ENCODE measurements around the gene LIPH. TPM values are rescaled to one million over a fixed set of nuclear protein-coding genes. Genes with fewer than 3 reads are reported as not detected.
"Not testable (repeated sequence)": the region's sequence is repeated elsewhere in the genome, so short reads cannot be mapped to it uniquely, and the experiment has no call there.

The LIPH gene
- polyA plus RNA-seq, 6 donors from 2014 or later: 0.20 TPM; not detected in 5

- peak; percentile 95 to 96 for ATAC-seq (ENCODE audit: low read depth in 2 of 2)
Observed at GRCh38 chr3:185498503-185499396, 53.6 kb downstream of the LIPH start, which contains the start of gene TMEM41A. Gene TMEM41A, minus strand, starts transcription at chr3:185499035. Its CDS starts 74 bp downstream, at chr3:185498961.

GRCh38 chr3:185490241-185490640 lies 62.1 kb downstream of the LIPH start:
- Mint-ChIP-seq H3K36me3 (peaks cover 24 to 40% of the 10 kb centered on the region in 2 donors), H3K27ac (no peak overlapping the region), H3K9me3 (no peaks in the 10 kb centered on the region), H3K4me3 (no peak overlapping the region), H3K4me1 (no peaks in the 10 kb centered on the region), H3K27me3 (no peaks in the 10 kb centered on the region)
- no peak for ATAC-seq (ENCODE audit: low read depth in 2 of 2)
- no peak for DNase-seq

More at GRCh38 chr3:185498503-185499396, 53.6 kb downstream of the LIPH start, which contains the start of gene TMEM41A:
- Mint-ChIP-seq H3K4me1 (peaks cover 0 to 26% (median 20%) of the 10 kb centered on the region in 3 donors), H3K27me3 (peaks cover 0 to 11% (median 0%) of the 10 kb centered on the region in 3 donors), H3K27ac (peak within 1 kb of the TSS; percentile 44 to 96 (median 90)), H3K4me3 (peak within 1 kb of the TSS; percentile 89 to 97 (median 94)), H3K9me3 (peaks cover 0 to 3% (median 0%) of the 10 kb centered on the region in 7 donors), H3K36me3 (peaks cover 6 to 17% of the 10 kb centered on the region in 2 donors)
- peak; percentile 84 for DNase-seq

- peaks cover 23 to 34% of the 10 kb centered on the region in 2 donors for H3K36me3 Mint-ChIP-seq
- H3K4me1 Mint-ChIP-seq: no peaks in the 10 kb centered on the region
- H3K27ac Mint-ChIP-seq: no peak overlapping the region
- no peaks in the 10 kb centered on the region for H3K9me3 Mint-ChIP-seq
- DNase-seq (no peak), ATAC-seq (ENCODE audit: low read depth in 2 of 2) (no peak)
- no peaks in the 10 kb centered on the region for H3K27me3 Mint-ChIP-seq
- no peak overlapping the region for H3K4me3 Mint-ChIP-seq
Observed at GRCh38 chr3:185489462-185489861, 62.9 kb downstream of the LIPH start.

GRCh38 chr3:185488465-185488864 lies 63.9 kb downstream of the LIPH start:
- Mint-ChIP-seq H3K4me1 (no peaks in the 10 kb centered on the region), H3K4me3 (no peak overlapping the region), H3K27me3 (no peaks in the 10 kb centered on the region), H3K9me3 (no peaks in the 10 kb centered on the region), H3K36me3 (peaks cover 18 to 28% of the 10 kb centered on the region in 2 donors), H3K27ac (no peak overlapping the region)
- DNase-seq (no peak), ATAC-seq (ENCODE audit: low read depth in 2 of 2) (no peak)

- peaks cover 0 to 4% (median 0%) of the 10 kb centered on the region in 3 donors for H3K4me1 Mint-ChIP-seq
- no peak overlapping the region for H3K4me3 Mint-ChIP-seq
- peaks cover 31 to 42% of the 10 kb centered on the region in 2 donors for H3K36me3 Mint-ChIP-seq
- no peak for ATAC-seq (ENCODE audit: low read depth in 2 of 2)
- H3K27me3 Mint-ChIP-seq: no peaks in the 10 kb centered on the region
- no peaks in the 10 kb centered on the region for H3K9me3 Mint-ChIP-seq
- H3K27ac Mint-ChIP-seq: no peak overlapping the region
- DNase-seq: no peak
Observed at GRCh38 chr3:185486394-185486793, 66.0 kb downstream of the LIPH start.

GRCh38 chr3:185484296-185484695 lies 68.1 kb downstream of the LIPH start:
- Mint-ChIP-seq H3K36me3 (peaks cover 34 to 42% of the 10 kb centered on the region in 2 donors), H3K27me3 (no peaks in the 10 kb centered on the region), H3K9me3 (peaks cover 0 to 4% (median 0%) of the 10 kb centered on the region in 7 donors), H3K4me1 (peaks cover 0 to 4% (median 0%) of the 10 kb centered on the region in 3 donors), H3K4me3 (no peak overlapping the region), H3K27ac (no peak overlapping the region)
- no peak for DNase-seq
- ATAC-seq (ENCODE audit: low read depth in 2 of 2): no peak

- no peak overlapping the region for H3K27ac Mint-ChIP-seq
- no peaks in the 10 kb centered on the region for H3K27me3 Mint-ChIP-seq
- DNase-seq: no peak
- ATAC-seq (ENCODE audit: low read depth in 2 of 2): no peak
- H3K4me3 Mint-ChIP-seq: no peak overlapping the region
- H3K9me3 Mint-ChIP-seq: peaks cover 0 to 4% (median 0%) of the 10 kb centered on the region in 7 donors
- peaks cover 0 to 4% (median 0%) of the 10 kb centered on the region in 3 donors for H3K4me1 Mint-ChIP-seq
- peaks cover 20 to 30% of the 10 kb centered on the region in 2 donors for H3K36me3 Mint-ChIP-seq
Observed at GRCh38 chr3:185479373-185479945, 72.9 kb downstream of the LIPH start.

GRCh38 chr3:185477316-185477715 lies 75.1 kb downstream of the LIPH start:
- Mint-ChIP-seq H3K36me3 (peaks cover 16 to 18% of the 10 kb centered on the region in 2 donors), H3K27me3 (no peaks in the 10 kb centered on the region), H3K27ac (no peak overlapping the region), H3K4me3 (no peak overlapping the region), H3K4me1 (no peaks in the 10 kb centered on the region), H3K9me3 (peaks cover 0 to 4% (median 0%) of the 10 kb centered on the region in 7 donors)
- ATAC-seq (ENCODE audit: low read depth in 2 of 2): no peak
- no peak for DNase-seq

- not testable (repeated sequence) for DNase-seq; H3K36me3 Mint-ChIP-seq; H3K27me3 Mint-ChIP-seq; H3K9me3 Mint-ChIP-seq; ATAC-seq (ENCODE audit: low read depth in 2 of 2); H3K4me3 Mint-ChIP-seq; H3K4me1 Mint-ChIP-seq; H3K27ac Mint-ChIP-seq
Observed at GRCh38 chr3:185474922-185475321, 77.5 kb downstream of the LIPH start.

- H3K27me3 Mint-ChIP-seq: no peaks in the 10 kb centered on the region
- H3K27ac Mint-ChIP-seq: no peak overlapping the region
- H3K4me1 Mint-ChIP-seq: no peaks in the 10 kb centered on the region
- no peak for DNase-seq
- ATAC-seq (ENCODE audit: low read depth in 2 of 2): no peak
- no peaks in the 10 kb centered on the region for H3K9me3 Mint-ChIP-seq
- H3K4me3 Mint-ChIP-seq: no peak overlapping the region
- H3K36me3 Mint-ChIP-seq: peaks cover 8 to 12% of the 10 kb centered on the region in 2 donors
Observed at GRCh38 chr3:185473290-185473815, 79.0 kb downstream of the LIPH start.

- Mint-ChIP-seq H3K4me1 (peaks cover 2 to 7% (median 4%) of the 10 kb centered on the region in 3 donors), H3K9me3 (no peaks in the 10 kb centered on the region), H3K4me3 (no peak overlapping the region), H3K27me3 (no peaks in the 10 kb centered on the region), H3K36me3 (peaks cover 0 to 18% of the 10 kb centered on the region in 2 donors), H3K27ac (no peak overlapping the region)
- ATAC-seq (ENCODE audit: low read depth in 2 of 2) (no peak), DNase-seq (no peak)
Observed at GRCh38 chr3:185470323-185470722, 82.1 kb downstream of the LIPH start.

- DNase-seq: no peak
- Mint-ChIP-seq H3K4me3 (no peak overlapping the region), H3K36me3 (peaks cover 0 to 18% of the 10 kb centered on the region in 2 donors), H3K9me3 (no peaks in the 10 kb centered on the region), H3K27me3 (no peaks in the 10 kb centered on the region), H3K4me1 (peaks cover 2 to 7% (median 4%) of the 10 kb centered on the region in 3 donors), H3K27ac (peak overlapping the region in 1 of 6 donors; percentile 28)
- ATAC-seq (ENCODE audit: low read depth in 2 of 2): no peak
Observed at GRCh38 chr3:185469542-185469941, 82.8 kb downstream of the LIPH start.

- not testable (repeated sequence) for H3K4me3 Mint-ChIP-seq; DNase-seq; H3K4me1 Mint-ChIP-seq; ATAC-seq (ENCODE audit: low read depth in 2 of 2); H3K9me3 Mint-ChIP-seq; H3K27me3 Mint-ChIP-seq
- peaks cover 0 to 15% of the 10 kb centered on the region in 2 donors for H3K36me3 Mint-ChIP-seq
- H3K27ac Mint-ChIP-seq: peak overlapping the region in 1 of 6 donors; percentile 86
Observed at GRCh38 chr3:185466123-185466522, 86.3 kb downstream of the LIPH start.

Data from naive B cell (primary cell).